GM06990 (cell line): ENCODE data around the gene CDH12.

Source experiments
- DNase-seq: peaks from one replicate; pipeline ENCODE4 v3.0.0-alpha.2; 2011; ENCODE audit not compliant: insufficient read length; ENCODE audit errors: extremely low read depth
- H3K27me3 ChIP-seq: replicated peaks from 2 replicates; pipeline ENCODE4 v1.6.0; 2011; ENCODE audit warnings: low read length; ENCODE audit not compliant: control insufficient read depth, insufficient read depth
- H3K36me3 ChIP-seq: 2 replicates; pipeline ENCODE4 v1.5.1; 2011; ENCODE audit warnings: low read length; ENCODE audit not compliant: control insufficient read depth, insufficient read depth
- H3K4me3 ChIP-seq: replicated peaks from 2 replicates; pipeline ENCODE4 v1.5.1; 2011; ENCODE audit warnings: low read depth, mild to moderate bottlenecking, control low read depth, low read length
- TF ChIP-seq, protein P1 (sequence below): IDR thresholded peaks from 2 replicates; pipeline ENCODE4 v1.5.1; 2011; ENCODE audit warnings: low read length, control low read depth, mild to moderate bottlenecking, inconsistent platforms; ENCODE audit not compliant: insufficient read depth, poor library complexity, severe bottlenecking

CDH12 gene

DNA sequence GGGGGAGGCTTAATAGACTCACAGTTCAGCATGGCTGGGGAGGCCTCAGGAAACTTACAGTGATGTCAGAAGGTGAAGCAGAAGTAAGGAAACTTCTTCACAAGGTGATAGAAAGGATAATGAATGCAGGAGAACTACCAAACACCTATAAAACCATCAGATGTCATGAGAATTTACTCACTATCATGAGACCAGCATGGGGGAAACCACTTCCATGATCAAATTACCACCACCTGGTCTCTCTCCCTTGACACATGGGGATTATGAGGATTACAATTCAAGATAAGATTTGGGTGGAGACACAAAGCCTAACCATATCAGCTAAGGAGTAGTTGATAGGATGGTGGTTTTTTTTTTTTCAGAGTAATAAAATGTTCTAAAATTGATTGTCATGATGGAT, 201.8 kb downstream of the CDH12 start:
- H3K4me3 ChIP-seq = no peak overlapping the region
- H3K27me3 ChIP-seq = no peaks in the 10 kb centered on the region
- TF ChIP-seq, protein P1, sequence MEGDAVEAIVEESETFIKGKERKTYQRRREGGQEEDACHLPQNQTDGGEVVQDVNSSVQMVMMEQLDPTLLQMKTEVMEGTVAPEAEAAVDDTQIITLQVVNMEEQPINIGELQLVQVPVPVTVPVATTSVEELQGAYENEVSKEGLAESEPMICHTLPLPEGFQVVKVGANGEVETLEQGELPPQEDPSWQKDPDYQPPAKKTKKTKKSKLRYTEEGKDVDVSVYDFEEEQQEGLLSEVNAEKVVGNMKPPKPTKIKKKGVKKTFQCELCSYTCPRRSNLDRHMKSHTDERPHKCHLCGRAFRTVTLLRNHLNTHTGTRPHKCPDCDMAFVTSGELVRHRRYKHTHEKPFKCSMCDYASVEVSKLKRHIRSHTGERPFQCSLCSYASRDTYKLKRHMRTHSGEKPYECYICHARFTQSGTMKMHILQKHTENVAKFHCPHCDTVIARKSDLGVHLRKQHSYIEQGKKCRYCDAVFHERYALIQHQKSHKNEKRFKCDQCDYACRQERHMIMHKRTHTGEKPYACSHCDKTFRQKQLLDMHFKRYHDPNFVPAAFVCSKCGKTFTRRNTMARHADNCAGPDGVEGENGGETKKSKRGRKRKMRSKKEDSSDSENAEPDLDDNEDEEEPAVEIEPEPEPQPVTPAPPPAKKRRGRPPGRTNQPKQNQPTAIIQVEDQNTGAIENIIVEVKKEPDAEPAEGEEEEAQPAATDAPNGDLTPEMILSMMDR = no peak
- H3K36me3 ChIP-seq = no peaks in the 10 kb centered on the region
- DNase-seq = no peak

DNA sequence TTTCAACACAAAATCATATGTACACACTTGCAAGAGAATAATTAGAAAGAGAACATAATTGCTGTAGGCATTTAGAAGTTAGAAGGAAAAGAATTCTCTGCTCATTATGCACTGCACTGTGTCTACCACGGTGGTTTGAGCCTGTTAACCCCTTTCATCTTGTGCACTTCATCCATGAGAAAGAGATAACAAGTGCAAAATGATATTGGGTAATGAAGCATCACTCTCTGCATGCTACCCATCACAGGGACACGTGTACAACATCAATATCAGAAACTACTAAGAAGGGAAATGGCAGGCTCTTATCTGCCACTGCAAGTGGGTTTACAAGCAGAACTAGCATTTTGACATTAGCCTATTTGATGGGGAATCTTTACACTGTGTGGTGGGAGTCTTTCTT, 202.6 kb downstream of the CDH12 start:
- no peaks in the 10 kb centered on the region for H3K36me3 ChIP-seq
- no peaks in the 10 kb centered on the region for H3K27me3 ChIP-seq
- H3K4me3 ChIP-seq = no peak overlapping the region
- TF ChIP-seq, protein P1 = no peak
- DNase-seq = no peak

DNA sequence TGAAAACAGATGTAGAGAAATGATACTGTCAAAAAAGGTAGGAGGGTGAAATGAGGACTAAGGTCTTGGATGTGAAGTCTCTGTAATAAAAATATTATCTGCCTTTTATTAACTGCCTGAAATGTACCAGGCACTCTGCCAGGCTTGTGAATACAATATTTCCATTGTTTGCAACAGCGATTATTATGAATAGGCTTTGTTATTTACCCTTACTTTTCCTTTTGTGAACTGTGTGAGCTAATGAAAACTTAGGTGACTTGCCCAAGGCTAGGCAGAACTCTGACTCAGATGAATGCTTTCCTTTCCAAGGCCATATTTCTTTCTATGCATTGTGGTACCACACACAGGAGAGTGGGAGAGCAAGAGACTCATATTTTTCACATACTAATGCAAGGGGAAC, 204.1 kb downstream of the CDH12 start:
- DNase-seq = no peak
- TF ChIP-seq, protein P1 = no peak
- no peak overlapping the region for H3K4me3 ChIP-seq
- no peaks in the 10 kb centered on the region for H3K27me3 ChIP-seq
- H3K36me3 ChIP-seq = no peaks in the 10 kb centered on the region

DNA sequence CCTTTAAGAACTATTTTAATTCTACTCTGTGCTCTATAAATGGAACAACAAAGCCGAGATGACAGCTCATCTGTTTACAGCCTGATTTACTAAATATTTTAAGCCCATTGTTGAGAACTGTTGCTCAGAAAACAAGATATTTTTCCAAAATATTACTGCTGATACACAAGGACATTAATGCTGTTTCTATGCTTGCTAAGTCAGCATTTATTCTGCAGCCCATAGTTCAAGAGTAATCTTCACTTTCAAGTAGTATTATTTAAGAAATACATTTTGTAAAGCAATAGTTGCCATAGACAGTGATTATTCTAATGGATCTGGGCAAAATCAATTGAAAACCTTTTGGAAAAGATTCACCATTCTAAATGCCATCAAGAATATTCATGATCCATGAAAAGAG, 208.3 kb downstream of the CDH12 start:
- H3K4me3 ChIP-seq = no peak overlapping the region
- H3K36me3 ChIP-seq = no peaks in the 10 kb centered on the region
- no peaks in the 10 kb centered on the region for H3K27me3 ChIP-seq
- TF ChIP-seq, protein P1 = no peak
- no peak for DNase-seq

DNA sequence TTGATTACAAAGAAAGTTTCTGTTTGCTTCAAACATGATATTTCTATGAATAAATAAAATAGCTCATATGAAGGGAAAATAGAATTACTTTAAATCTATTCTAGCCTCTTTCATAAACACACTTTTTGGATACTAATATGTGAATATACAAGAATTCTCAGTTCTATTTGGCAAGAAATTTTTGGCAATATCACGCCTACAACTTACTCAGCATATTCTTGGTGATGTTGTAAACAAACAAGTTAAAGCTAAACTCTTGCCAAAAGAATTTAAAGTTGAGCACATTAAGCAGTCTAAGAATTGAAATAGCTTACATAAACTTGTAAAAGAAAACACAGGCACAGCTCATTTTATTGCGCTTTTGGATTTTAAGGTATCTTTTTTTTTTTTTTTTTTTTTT, 209.8 kb downstream of the CDH12 start:
- Histone ChIP-seq H3K27me3 (no peaks in the 10 kb centered on the region), H3K4me3 (no peak overlapping the region), H3K36me3 (no peaks in the 10 kb centered on the region)
- TF ChIP-seq, protein P1 = no peak
- no peak for DNase-seq

DNA sequence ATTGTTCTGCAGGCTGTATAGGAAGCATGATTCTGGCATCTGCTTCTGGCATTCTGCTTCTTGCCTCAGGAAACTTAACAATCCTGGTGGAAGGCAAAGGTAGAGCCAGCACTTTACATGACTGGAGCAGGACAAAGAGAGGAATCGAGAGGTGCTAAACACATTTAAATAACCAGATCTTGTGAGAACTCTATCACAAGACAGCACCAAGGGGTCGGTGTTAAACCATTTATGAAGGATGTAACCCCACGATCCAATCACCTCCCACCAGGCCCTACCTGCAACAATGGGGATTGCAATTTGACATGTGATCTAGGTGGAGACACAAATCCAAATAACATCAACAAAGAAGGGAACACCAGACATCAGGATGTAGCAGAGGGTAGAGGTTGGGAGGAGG, 221.5 kb downstream of the CDH12 start:
- H3K27me3 ChIP-seq = no peaks in the 10 kb centered on the region
- no peak for DNase-seq
- no peak overlapping the region for H3K4me3 ChIP-seq
- no peaks in the 10 kb centered on the region for H3K36me3 ChIP-seq
- TF ChIP-seq, protein P1 = no peak
